Prostate gland (tissue), 2 donors: ENCODE measurements around the gene TMEM132D.

Experiments
- POLR2A ChIP-seq: fragments of 450-650 bp; IDR thresholded peaks from one replicate; pipeline ENCODE4 v1.6.1; 2016; ENCODE audit warnings: antibody characterized with exemption, mild to moderate bottlenecking
- POLR2AphosphoS5 ChIP-seq: sonication (generic); formaldehyde crosslinking; IDR thresholded peaks from one replicate; pipeline ENCODE4 v1.6.1; 2017; ENCODE audit warnings: antibody characterized with exemption
- TF ChIP-seq, protein P1 (sequence below), 4 experiments: fragments of 200-600 bp in 2 of 4; fragments of 450-650 bp in 2 of 4; sonication (generic) in 2 of 4; IDR thresholded peaks; 1 replicate in 3 of 4; 2 replicates in 1 of 4; pipeline ENCODE4 v1.5.1; 2016 to 2019; ENCODE audit warnings: antibody characterized with exemption in 4 of 4, mild to moderate bottlenecking in 2 of 4, moderate library complexity in 2 of 4

GRCh38 chr12:129723260-129723659 is 180.6 kb downstream of the TMEM132D start:
- TF ChIP-seq, protein P1, sequence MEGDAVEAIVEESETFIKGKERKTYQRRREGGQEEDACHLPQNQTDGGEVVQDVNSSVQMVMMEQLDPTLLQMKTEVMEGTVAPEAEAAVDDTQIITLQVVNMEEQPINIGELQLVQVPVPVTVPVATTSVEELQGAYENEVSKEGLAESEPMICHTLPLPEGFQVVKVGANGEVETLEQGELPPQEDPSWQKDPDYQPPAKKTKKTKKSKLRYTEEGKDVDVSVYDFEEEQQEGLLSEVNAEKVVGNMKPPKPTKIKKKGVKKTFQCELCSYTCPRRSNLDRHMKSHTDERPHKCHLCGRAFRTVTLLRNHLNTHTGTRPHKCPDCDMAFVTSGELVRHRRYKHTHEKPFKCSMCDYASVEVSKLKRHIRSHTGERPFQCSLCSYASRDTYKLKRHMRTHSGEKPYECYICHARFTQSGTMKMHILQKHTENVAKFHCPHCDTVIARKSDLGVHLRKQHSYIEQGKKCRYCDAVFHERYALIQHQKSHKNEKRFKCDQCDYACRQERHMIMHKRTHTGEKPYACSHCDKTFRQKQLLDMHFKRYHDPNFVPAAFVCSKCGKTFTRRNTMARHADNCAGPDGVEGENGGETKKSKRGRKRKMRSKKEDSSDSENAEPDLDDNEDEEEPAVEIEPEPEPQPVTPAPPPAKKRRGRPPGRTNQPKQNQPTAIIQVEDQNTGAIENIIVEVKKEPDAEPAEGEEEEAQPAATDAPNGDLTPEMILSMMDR (IDR thresholded peaks at IDR 0.05): no peak
- TF ChIP-seq POLR2AphosphoS5: no peak
- no peak for TF ChIP-seq POLR2A
